ENCODE data around the gene PXYLP1. TPM values are rescaled to one million over a fixed set of nuclear protein-coding genes. Genes with fewer than 3 reads are reported as not detected.

The PXYLP1 gene
- total and polyA plus RNA-seq, 9 of the 15 experiments (the other 6 are each of a cell fraction or from before 2014, with no cell fraction given) = 0.80 to 2.9 (median 1.3) TPM

DNA sequence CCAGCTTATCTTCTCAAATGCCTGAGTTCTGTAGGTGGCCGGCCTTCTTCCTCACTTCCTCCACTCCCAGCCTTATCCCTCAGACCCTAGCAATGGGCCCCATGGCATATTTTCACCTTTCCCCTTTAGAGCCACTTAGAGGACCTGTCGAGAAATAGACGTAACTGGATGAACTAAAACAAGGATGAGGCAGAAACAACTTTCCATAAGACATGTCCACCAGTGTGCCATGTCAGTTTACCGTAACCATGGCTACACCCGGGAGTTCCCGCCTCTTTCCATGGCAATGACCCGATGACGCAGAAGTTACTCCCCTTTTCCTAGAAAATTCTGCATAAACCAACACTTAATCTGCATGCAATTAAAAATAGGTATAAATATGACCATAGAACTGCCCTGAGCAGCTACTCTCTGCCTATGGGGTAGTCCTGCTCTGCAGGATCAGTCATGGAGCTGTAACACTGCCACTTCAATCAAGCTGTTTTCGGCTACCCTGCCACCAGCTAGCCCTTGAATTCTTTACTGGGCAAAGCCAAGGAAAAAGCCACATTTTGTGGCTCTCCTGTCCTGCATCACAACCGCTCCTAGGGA lies 81.6 kb downstream of the PXYLP1 start (continued):
- TF ChIP-seq, protein P1, sequence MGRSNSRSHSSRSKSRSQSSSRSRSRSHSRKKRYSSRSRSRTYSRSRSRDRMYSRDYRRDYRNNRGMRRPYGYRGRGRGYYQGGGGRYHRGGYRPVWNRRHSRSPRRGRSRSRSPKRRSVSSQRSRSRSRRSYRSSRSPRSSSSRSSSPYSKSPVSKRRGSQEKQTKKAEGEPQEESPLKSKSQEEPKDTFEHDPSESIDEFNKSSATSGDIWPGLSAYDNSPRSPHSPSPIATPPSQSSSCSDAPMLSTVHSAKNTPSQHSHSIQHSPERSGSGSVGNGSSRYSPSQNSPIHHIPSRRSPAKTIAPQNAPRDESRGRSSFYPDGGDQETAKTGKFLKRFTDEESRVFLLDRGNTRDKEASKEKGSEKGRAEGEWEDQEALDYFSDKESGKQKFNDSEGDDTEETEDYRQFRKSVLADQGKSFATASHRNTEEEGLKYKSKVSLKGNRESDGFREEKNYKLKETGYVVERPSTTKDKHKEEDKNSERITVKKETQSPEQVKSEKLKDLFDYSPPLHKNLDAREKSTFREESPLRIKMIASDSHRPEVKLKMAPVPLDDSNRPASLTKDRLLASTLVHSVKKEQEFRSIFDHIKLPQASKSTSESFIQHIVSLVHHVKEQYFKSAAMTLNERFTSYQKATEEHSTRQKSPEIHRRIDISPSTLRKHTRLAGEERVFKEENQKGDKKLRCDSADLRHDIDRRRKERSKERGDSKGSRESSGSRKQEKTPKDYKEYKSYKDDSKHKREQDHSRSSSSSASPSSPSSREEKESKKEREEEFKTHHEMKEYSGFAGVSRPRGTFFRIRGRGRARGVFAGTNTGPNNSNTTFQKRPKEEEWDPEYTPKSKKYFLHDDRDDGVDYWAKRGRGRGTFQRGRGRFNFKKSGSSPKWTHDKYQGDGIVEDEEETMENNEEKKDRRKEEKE (IDR thresholded peaks at IDR 0.05; ENCODE audit: borderline replicate concordance in 1 of 2, control insufficient read depth in 1 of 2, low read depth in 2 of 2, low read length in 1 of 2) = no peak
- TF ChIP-seq GTF2A2 (tag; IDR thresholded peaks at IDR 0.05) = no peak
- no peak for TF ChIP-seq FIP1L1 (IDR thresholded peaks at IDR 0.05; ENCODE audit: low read depth, low read length, poor library complexity, severe bottlenecking)
- TF ChIP-seq NR1H2 (CRISPR knock-in tag; IDR thresholded peaks at IDR 0.05) = no peak
- no peak for TF ChIP-seq NEUROD1 (IDR thresholded peaks at IDR 0.05; ENCODE audit: borderline replicate concordance, low read depth, low read length, partially characterized antibody)
- TF ChIP-seq, protein P2, sequence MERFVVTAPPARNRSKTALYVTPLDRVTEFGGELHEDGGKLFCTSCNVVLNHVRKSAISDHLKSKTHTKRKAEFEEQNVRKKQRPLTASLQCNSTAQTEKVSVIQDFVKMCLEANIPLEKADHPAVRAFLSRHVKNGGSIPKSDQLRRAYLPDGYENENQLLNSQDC (CRISPR knock-in tag; IDR thresholded peaks at IDR 0.05) = no peak
- TF ChIP-seq, protein P3, sequence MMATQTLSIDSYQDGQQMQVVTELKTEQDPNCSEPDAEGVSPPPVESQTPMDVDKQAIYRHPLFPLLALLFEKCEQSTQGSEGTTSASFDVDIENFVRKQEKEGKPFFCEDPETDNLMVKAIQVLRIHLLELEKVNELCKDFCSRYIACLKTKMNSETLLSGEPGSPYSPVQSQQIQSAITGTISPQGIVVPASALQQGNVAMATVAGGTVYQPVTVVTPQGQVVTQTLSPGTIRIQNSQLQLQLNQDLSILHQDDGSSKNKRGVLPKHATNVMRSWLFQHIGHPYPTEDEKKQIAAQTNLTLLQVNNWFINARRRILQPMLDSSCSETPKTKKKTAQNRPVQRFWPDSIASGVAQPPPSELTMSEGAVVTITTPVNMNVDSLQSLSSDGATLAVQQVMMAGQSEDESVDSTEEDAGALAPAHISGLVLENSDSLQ (IDR thresholded peaks at IDR 0.05) = peak; percentile 95
- TF ChIP-seq TOE1 (IDR thresholded peaks at IDR 0.05; ENCODE audit: borderline replicate concordance) = no peak
- no peak for TF ChIP-seq TOE1 (CRISPR knock-in tag; IDR thresholded peaks at IDR 0.05; ENCODE audit: borderline replicate concordance, low read depth)
- TF ChIP-seq ESRRA (IDR thresholded peaks at IDR 0.05; ENCODE audit: borderline replicate concordance, low read depth) = no peak
- 0 out of 2 replicates have a peak, but pooled peaks have one; percentile 29 for TF ChIP-seq MXI1 (IDR thresholded peaks at IDR 0.05; ENCODE audit: low read depth, low read length)
- no peak for TF ChIP-seq ZNF239 (CRISPR knock-in tag; IDR thresholded peaks at IDR 0.05)
- TF ChIP-seq KLF16 (IDR thresholded peaks at IDR 0.05) = no peak
- no peak for TF ChIP-seq CCAR2 (IDR thresholded peaks at IDR 0.05; ENCODE audit: low read depth, low read length)
- peak; percentile 1; the same call in 1 of the 2 replicates for TF ChIP-seq HCFC1 (IDR thresholded peaks at IDR 0.05; ENCODE audit: low read depth, low read length)
- TF ChIP-seq, protein P4, sequence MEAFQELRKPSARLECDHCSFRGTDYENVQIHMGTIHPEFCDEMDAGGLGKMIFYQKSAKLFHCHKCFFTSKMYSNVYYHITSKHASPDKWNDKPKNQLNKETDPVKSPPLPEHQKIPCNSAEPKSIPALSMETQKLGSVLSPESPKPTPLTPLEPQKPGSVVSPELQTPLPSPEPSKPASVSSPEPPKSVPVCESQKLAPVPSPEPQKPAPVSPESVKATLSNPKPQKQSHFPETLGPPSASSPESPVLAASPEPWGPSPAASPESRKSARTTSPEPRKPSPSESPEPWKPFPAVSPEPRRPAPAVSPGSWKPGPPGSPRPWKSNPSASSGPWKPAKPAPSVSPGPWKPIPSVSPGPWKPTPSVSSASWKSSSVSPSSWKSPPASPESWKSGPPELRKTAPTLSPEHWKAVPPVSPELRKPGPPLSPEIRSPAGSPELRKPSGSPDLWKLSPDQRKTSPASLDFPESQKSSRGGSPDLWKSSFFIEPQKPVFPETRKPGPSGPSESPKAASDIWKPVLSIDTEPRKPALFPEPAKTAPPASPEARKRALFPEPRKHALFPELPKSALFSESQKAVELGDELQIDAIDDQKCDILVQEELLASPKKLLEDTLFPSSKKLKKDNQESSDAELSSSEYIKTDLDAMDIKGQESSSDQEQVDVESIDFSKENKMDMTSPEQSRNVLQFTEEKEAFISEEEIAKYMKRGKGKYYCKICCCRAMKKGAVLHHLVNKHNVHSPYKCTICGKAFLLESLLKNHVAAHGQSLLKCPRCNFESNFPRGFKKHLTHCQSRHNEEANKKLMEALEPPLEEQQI (IDR thresholded peaks at IDR 0.05) = no peak
- peak; percentile 45; the same call in 1 of the 2 replicates for TF ChIP-seq FOXM1 (IDR thresholded peaks at IDR 0.05; ENCODE audit: low read depth)
- no peak for TF ChIP-seq FOXM1 (CRISPR knock-in tag; IDR thresholded peaks at IDR 0.05; ENCODE audit: low read depth)
- TF ChIP-seq PHF8 (IDR thresholded peaks at IDR 0.05; ENCODE audit: borderline replicate concordance, low read length) = peak; percentile 13; the same call in 1 of the 2 replicates
- TF ChIP-seq SOX6 (IDR thresholded peaks at IDR 0.05) = peak; percentile 41; the same call in 1 of the 2 replicates

Measured in K562 (cell line).